ENCODE results near the gene PTCRA.
"Not testable (repeated sequence)": the region's sequence is repeated elsewhere in the genome, so short reads cannot be mapped to it uniquely, and the experiment has no call there.

PTCRA gene

DNA sequence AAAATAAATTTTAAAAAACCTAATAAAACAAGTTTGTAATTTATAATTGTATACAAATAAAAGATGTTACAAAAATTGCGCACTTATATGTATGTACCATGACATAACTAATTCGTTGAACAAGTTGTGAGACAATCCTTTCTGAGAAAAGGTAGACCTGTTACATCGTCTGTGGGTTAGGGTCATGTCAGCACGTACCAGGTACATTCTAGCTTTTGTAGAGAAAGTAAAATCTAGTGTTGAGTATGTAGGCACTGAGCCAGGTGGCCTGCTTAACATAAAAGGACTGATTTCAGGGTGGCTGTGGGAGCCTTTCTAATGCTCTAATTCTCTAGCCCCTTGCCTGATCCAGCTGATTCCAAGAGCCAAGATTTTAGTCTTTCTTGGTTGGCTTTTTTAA, 26.0 kb upstream of the PTCRA start:
- Histone ChIP-seq H3K27me3 (ENCODE audit: low read depth, low read length) (no peaks in the 10 kb centered on the region), H3K4me1 (ENCODE audit: control insufficient read depth in 1 of 2, insufficient read depth in 2 of 2, low read length in 2 of 2) (peaks cover 0 to 10% of the 10 kb centered on the region in 2 donors), H3K4me3 (ENCODE audit: low read depth in 1 of 2, low read length in 2 of 2) (peak overlapping the region; percentile 88 to 98), H3K36me3 (ENCODE audit: control insufficient read depth in 1 of 2, insufficient read depth in 2 of 2, low read length in 2 of 2) (peaks cover 10 to 24% of the 10 kb centered on the region in 2 donors), H3K27ac (ENCODE audit: low read length) (peak overlapping the region; percentile 88), H3K9me3 (ENCODE audit: control insufficient read depth in 1 of 2, low read length in 2 of 2) (no peaks in the 10 kb centered on the region)

DNA sequence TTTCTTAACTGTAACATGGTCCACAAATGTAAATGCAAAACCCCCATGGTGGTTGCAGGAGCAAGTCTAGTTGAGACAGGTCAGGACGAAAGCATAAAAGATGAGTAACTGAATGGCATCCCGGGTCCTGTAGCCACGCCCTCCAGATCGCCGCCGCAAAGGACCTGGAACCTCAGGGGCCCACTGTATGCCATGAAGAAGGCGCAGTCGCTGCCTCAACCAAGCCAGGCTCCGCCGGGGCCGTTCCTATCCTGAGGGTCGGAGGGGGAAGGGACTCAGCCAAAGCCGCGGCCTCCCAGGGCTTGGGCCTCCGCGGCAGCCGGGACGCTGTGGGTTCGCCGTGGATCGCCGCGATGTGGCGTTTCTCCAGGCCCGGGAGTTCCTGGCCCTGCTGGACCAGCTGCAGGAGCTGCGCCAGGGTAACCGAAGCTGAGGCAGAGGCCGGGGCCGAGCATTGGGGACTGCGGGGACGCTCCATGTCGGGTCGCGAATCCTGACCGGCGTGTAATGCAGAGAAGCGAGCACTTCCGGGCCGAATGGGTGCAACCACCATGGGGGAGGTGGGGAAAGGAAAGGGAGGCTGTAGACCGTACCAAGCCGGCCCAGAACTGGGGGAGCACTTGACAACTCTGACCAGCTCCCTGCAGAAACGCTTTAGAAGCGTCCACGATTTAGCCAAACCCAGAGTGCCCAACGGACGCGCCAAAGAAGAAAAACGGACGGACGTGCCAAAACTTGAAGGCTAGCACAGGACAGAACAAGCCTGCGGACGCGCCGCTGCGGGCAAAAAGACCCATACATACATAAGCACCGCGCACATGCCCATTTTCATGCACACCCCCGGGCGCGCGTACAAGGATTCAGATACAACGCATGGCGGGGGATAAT, 25.3 kb upstream of the PTCRA start:
- H3K4me1 ChIP-seq (ENCODE audit: control insufficient read depth in 1 of 2, insufficient read depth in 2 of 2, low read length in 2 of 2), result peaks cover 0 to 10% of the 10 kb centered on the region in 2 donors
- no peaks in the 10 kb centered on the region for H3K9me3 ChIP-seq (ENCODE audit: control insufficient read depth in 1 of 2, low read length in 2 of 2)
- H3K36me3 ChIP-seq (ENCODE audit: control insufficient read depth in 1 of 2, insufficient read depth in 2 of 2, low read length in 2 of 2), result peaks cover 5 to 18% of the 10 kb centered on the region in 2 donors
- no peaks in the 10 kb centered on the region for H3K27me3 ChIP-seq (ENCODE audit: low read depth, low read length)
- H3K27ac ChIP-seq (ENCODE audit: low read length), result peak overlapping the region; percentile 88
- peak overlapping the region; percentile 88 to 98 for H3K4me3 ChIP-seq (ENCODE audit: low read depth in 1 of 2, low read length in 2 of 2)

DNA sequence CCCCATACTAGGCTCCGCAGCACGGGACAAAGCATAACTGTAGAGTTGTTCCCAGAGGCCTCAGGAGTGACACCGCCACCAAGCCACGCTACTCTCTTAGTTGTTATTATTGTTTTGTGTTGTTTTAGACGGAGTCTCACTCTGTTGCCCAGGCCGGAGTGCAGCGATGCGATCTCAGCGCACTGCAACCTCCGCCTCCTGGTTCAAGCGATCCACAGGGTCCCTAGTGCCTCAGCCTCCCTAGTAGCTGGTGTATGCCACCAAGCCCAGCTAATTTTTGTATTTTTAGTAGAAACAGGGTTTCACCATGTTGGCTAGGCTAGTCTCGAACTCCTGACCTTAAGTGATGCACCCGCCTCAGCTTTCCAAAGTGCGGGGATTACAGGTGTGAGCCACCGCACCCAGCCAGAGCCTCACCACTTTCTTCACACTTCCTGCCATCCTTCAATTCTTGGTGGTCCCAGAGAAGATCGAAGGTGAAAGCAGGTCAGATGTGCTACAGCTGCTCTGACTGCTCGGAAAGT, 24.6 kb upstream of the PTCRA start:
- Histone ChIP-seq H3K27me3 (ENCODE audit: low read depth, low read length) (no peaks in the 10 kb centered on the region), H3K9me3 (ENCODE audit: control insufficient read depth in 1 of 2, low read length in 2 of 2) (no peaks in the 10 kb centered on the region), H3K4me1 (ENCODE audit: control insufficient read depth in 1 of 2, insufficient read depth in 2 of 2, low read length in 2 of 2) (peaks cover 0 to 10% of the 10 kb centered on the region in 2 donors), H3K27ac (ENCODE audit: low read length) (peak overlapping the region; percentile 88), H3K36me3 (ENCODE audit: control insufficient read depth in 1 of 2, insufficient read depth in 2 of 2, low read length in 2 of 2) (peaks cover 0 to 11% of the 10 kb centered on the region in 2 donors), H3K4me3 (ENCODE audit: low read depth in 1 of 2, low read length in 2 of 2) (peak overlapping the region; percentile 88 to 98)

DNA sequence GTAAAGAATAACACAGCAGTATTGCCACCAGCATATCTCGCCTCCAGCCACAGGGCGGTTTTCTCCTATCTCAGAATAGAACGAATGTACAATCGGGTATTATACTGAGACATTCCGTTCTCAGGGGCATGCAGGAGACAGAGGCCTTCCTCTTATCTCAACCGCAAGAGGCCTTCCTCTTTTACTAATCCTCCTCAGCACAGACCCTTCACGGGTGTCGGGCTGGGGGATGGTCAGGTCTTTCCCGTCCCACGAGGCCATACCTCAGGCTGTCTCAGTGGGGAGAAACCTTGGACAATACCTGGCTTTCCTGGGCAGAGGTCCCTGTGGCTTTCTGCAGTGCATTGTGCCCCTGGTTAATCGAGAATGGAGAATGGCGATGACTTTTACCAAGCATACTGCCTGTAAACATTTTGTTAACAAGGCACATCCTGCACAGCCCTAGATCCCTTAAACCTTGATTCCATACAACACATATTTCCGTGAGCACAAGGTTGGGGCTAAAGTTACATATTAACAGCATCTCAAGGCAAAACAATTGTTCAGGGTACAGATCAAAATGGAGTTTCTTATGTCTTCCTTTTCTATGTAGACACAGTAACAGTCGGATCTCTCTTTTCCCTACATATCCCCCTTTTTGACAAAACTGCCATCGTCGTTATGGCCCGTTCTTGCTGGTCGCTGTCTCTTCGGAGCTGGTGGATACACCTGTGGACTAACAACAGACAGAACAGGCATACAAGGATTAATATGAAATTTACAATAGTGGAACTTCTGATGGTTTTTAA, 21.6 kb upstream of the PTCRA start:
- H3K4me1 ChIP-seq (ENCODE audit: control insufficient read depth in 1 of 2, insufficient read depth in 2 of 2, low read length in 2 of 2), result peaks cover 0 to 10% of the 10 kb centered on the region in 2 donors
- not testable (repeated sequence) for H3K9me3 ChIP-seq (ENCODE audit: control insufficient read depth in 1 of 2, low read length in 2 of 2); H3K36me3 ChIP-seq (ENCODE audit: control insufficient read depth in 1 of 2, insufficient read depth in 2 of 2, low read length in 2 of 2); H3K27me3 ChIP-seq (ENCODE audit: low read depth, low read length); H3K27ac ChIP-seq (ENCODE audit: low read length); H3K4me3 ChIP-seq (ENCODE audit: low read depth in 1 of 2, low read length in 2 of 2)

DNA sequence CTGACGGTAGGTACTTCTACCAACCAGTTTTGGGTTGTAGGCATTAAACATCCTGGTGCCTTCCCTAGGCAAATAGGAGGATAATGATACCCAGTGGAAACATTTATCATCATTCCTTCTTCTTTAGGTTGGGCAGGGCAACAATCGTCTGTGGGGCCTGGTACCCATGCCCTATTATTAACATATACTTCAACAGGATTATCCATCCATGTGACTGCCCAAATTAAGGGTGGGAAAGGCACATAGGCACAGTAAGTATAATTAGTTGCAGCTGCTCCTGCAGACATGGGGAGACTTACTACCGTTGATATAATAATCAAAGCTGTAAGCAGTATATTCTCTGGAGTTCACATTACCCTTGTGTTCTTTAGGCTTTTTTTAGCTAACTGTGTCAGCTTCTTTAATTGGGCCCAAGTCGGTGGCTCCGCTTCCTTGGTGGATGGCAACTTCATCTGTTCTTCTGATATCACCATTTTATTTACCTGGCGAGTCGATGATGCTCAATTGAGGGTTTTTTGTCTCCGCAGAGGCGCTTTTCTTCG, 19.6 kb upstream of the PTCRA start:
- Histone ChIP-seq H3K27me3 (ENCODE audit: low read depth, low read length) (no peaks in the 10 kb centered on the region), H3K4me3 (ENCODE audit: low read depth in 1 of 2, low read length in 2 of 2) (no peak overlapping the region), H3K4me1 (ENCODE audit: control insufficient read depth in 1 of 2, insufficient read depth in 2 of 2, low read length in 2 of 2) (peaks cover 0 to 5% of the 10 kb centered on the region in 2 donors), H3K27ac (ENCODE audit: low read length) (no peak overlapping the region), H3K36me3 (ENCODE audit: control insufficient read depth in 1 of 2, insufficient read depth in 2 of 2, low read length in 2 of 2) (no peaks in the 10 kb centered on the region), H3K9me3 (ENCODE audit: control insufficient read depth in 1 of 2, low read length in 2 of 2) (no peaks in the 10 kb centered on the region)

DNA sequence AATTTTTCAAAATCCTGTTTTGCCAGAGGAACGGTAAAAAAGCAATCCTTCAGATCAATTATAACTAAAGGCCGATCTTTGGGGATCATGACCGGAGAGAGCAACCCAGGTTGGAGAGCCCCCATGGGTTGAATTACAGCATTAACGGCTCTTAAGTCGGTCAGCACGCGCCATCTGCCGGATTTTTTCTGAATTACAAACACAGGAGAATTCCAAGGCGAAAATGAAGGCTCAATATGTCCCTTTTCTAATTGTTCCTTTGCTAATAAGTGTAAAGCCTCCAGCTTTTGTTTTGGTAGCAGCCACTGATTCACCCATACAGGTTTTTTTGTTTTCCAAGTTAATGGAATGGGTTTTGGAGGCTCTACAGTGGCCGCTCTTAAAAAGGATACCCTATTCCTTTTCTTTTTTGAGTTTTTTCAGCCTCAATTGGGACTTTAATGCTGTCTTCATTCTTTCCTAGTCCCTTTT, 16.9 kb upstream of the PTCRA start:
- H3K27ac ChIP-seq (ENCODE audit: low read length), result no peak overlapping the region

DNA sequence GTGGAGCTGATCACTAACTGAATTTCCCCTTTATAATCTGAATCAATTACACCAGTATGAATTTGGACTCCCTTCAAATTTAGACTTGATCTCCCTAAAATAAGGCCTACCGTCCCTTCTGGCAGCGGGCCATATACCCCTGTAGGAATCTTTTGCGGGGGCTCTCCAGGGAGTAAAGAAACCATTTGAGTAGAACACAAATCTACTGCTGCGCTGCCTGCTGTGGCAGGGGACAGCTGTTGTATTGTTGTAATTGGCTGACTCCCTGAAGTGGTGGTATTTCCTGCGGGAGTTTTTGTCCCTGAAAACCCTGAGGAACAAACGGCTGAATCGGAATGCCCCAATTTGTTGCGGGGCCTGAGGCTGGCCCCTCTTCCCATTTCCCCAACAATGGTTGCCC, 16.0 kb upstream of the PTCRA start:
- Histone ChIP-seq H3K9me3 (ENCODE audit: control insufficient read depth in 1 of 2, low read length in 2 of 2) (no peaks in the 10 kb centered on the region), H3K27ac (ENCODE audit: low read length) (no peak overlapping the region), H3K36me3 (ENCODE audit: control insufficient read depth in 1 of 2, insufficient read depth in 2 of 2, low read length in 2 of 2) (no peaks in the 10 kb centered on the region), H3K4me1 (ENCODE audit: control insufficient read depth in 1 of 2, insufficient read depth in 2 of 2, low read length in 2 of 2) (peaks cover 0 to 6% of the 10 kb centered on the region in 2 donors), H3K27me3 (ENCODE audit: low read depth, low read length) (no peaks in the 10 kb centered on the region), H3K4me3 (ENCODE audit: low read depth in 1 of 2, low read length in 2 of 2) (no peak overlapping the region)

More for the DNA sequence above, 16.9 kb upstream of the PTCRA start:
- no peaks in the 10 kb centered on the region for H3K9me3 ChIP-seq (ENCODE audit: control insufficient read depth in 1 of 2, low read length in 2 of 2)
- H3K36me3 ChIP-seq (ENCODE audit: control insufficient read depth in 1 of 2, insufficient read depth in 2 of 2, low read length in 2 of 2), result no peaks in the 10 kb centered on the region
- no peak overlapping the region for H3K4me3 ChIP-seq (ENCODE audit: low read depth in 1 of 2, low read length in 2 of 2)
- peaks cover 0 to 6% of the 10 kb centered on the region in 2 donors for H3K4me1 ChIP-seq (ENCODE audit: control insufficient read depth in 1 of 2, insufficient read depth in 2 of 2, low read length in 2 of 2)
- no peaks in the 10 kb centered on the region for H3K27me3 ChIP-seq (ENCODE audit: low read depth, low read length)

DNA sequence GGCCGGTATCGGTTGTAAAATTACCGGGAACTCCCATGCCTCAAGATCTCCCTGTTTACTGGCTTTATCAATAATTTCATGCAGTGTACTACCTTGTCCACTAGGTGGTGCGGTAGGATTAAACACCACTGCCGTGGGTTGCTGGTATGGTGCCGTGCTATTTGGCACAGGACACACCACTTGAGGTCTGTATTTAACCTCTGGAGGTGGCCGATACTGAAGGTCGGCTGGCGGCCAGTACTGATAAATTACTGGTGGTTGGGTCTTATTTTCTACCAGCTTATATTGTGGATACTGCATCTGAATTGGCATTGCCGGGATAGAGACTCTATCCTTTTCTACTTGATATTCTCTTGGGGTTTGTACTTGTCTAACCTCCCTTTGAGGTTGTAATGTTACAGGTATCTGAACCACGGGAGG, 14.3 kb upstream of the PTCRA start:
- H3K4me1 ChIP-seq (ENCODE audit: control insufficient read depth in 1 of 2, insufficient read depth in 2 of 2, low read length in 2 of 2), result peaks cover 0 to 6% of the 10 kb centered on the region in 2 donors
- H3K27me3 ChIP-seq (ENCODE audit: low read depth, low read length), result no peaks in the 10 kb centered on the region
- no peak overlapping the region for H3K4me3 ChIP-seq (ENCODE audit: low read depth in 1 of 2, low read length in 2 of 2)
- no peaks in the 10 kb centered on the region for H3K9me3 ChIP-seq (ENCODE audit: control insufficient read depth in 1 of 2, low read length in 2 of 2)
- H3K27ac ChIP-seq (ENCODE audit: low read length), result no peak overlapping the region
- H3K36me3 ChIP-seq (ENCODE audit: control insufficient read depth in 1 of 2, insufficient read depth in 2 of 2, low read length in 2 of 2), result no peaks in the 10 kb centered on the region

DNA sequence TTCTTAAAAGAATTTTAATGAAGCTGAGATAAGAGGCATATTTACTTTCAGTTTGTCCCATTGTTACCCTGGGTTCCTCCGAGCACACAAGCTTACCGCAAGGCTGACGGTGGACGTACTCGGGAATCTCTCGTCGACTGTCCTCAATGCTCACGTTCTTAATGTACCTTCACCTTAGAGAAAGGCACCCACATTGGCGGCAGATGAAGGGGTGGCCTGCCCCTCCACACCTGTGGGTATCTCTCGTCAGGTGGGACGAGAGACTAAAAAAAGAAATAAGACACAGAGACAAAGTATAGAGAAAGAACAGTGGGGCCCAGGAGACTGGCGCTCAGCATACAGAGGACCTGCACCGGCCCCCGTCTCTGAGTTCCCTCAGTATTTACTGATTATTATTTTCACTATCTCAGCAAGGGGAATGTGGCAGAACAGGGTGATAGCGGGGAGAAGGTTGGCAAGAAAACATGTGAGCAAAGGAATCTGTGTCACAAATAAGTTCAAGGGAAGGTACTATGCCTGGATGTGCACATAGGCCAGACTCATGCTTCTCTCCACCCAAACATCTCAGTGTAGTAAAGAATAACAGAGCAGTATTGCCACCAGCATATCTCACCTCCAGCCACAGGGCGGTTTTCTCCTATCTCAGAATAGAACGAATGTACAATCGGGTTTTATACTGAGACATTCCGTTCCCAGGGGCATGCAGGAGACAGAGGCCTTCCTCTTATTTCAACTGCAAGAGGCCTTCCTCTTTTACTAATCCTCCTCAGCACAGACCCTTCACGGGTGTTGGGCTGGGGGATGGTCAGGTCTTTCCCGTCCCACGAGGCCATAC, 13.2 kb upstream of the PTCRA start:
- not testable (repeated sequence) for H3K27me3 ChIP-seq (ENCODE audit: low read depth, low read length); H3K36me3 ChIP-seq (ENCODE audit: control insufficient read depth in 1 of 2, insufficient read depth in 2 of 2, low read length in 2 of 2); H3K4me1 ChIP-seq (ENCODE audit: control insufficient read depth in 1 of 2, insufficient read depth in 2 of 2, low read length in 2 of 2); H3K4me3 ChIP-seq (ENCODE audit: low read depth in 1 of 2, low read length in 2 of 2); H3K27ac ChIP-seq (ENCODE audit: low read length); H3K9me3 ChIP-seq (ENCODE audit: control insufficient read depth in 1 of 2, low read length in 2 of 2)

DNA sequence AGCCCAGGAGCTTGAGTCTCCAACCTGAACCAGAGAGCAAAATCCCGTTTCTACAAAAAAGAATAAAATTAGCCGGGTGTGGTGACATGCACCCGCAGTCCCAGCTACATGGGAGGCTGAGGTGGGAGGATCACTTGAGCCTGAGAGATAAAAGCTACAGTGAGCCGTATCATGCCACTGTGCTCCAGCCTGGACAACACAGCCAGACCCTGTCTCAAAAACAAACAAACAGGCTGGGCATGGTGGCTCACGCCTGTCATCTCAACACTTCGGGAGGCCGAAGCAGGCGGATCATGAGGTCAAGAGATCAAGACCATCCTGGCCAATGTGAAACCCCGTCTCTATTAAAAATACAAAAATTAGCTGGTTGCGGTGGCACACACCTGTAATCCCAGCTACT, 11.4 kb upstream of the PTCRA start:
- Histone ChIP-seq H3K9me3 (ENCODE audit: control insufficient read depth in 1 of 2, low read length in 2 of 2) (no peaks in the 10 kb centered on the region), H3K36me3 (ENCODE audit: control insufficient read depth in 1 of 2, insufficient read depth in 2 of 2, low read length in 2 of 2) (no peaks in the 10 kb centered on the region), H3K27me3 (ENCODE audit: low read depth, low read length) (no peaks in the 10 kb centered on the region), H3K4me3 (ENCODE audit: low read depth in 1 of 2, low read length in 2 of 2) (no peak overlapping the region), H3K27ac (ENCODE audit: low read length) (no peak overlapping the region), H3K4me1 (ENCODE audit: control insufficient read depth in 1 of 2, insufficient read depth in 2 of 2, low read length in 2 of 2) (peaks cover 0 to 6% of the 10 kb centered on the region in 2 donors)

Measured in muscle layer of duodenum (tissue), 2 donors.